ENCODE data around the gene ATP6V0E1.

- TF ChIP-seq CTCF (IDR thresholded peaks at IDR 0.05; ENCODE audit: low read length) (no peak), EZH2 (optimal IDR thresholded peaks at IDR 0.05; ENCODE audit: low read depth, low read length) (no peak), EZH2phosphoT487 (IDR thresholded peaks at IDR 0.05; ENCODE audit: low read length) (no peak)
These were observed 13.7 kb upstream of the ATP6V0E1 start for GRCh38 chr5:172969921-172970320.
